Thoracic aorta (tissue), 2 donors: ENCODE measurements around the gene SMIM22. TPM values are rescaled to one million over a fixed set of nuclear protein-coding genes. Genes with fewer than 3 reads are reported as not detected.

Source experiments
- ATAC-seq: fragments of 150-250 bp; one replicate; pipeline ENCODE4 v1.8.0; 2017; ENCODE audit warnings: low read depth; ENCODE audit not compliant: insufficient number of reproducible peaks, low FRiP score
- DNase-seq: peaks from one replicate; pipeline ENCODE4 v3.0.0-alpha.2; 2020; ENCODE audit warnings: low spot score
- H3K27ac ChIP-seq, 2 donors: fragments of 200-600 bp; sonication (generic); 1 replicate in 1 of 2; 2 replicates in 1 of 2; pipeline ENCODE4 v1.5.1; 2016; ENCODE audit warnings: mild to moderate bottlenecking in 2 of 2, moderate library complexity in 2 of 2
- H3K27me3 ChIP-seq: fragments of 200-600 bp; sonication (generic); replicated peaks from 2 replicates; pipeline ENCODE4 v1.6.0; 2016; ENCODE audit warnings: mild to moderate bottlenecking; ENCODE audit not compliant: insufficient read depth
- H3K36me3 ChIP-seq: fragments of 200-600 bp; sonication (generic); one replicate; pipeline ENCODE4 v1.5.1; 2016
- H3K4me1 ChIP-seq, 2 donors: fragments of 200-600 bp; sonication (generic); 1 replicate in 1 of 2; 2 replicates in 1 of 2; pipeline versions ENCODE4 v1.5.1 to v1.6.0; 2016; ENCODE audit warnings: low read depth in 2 of 2, mild to moderate bottlenecking in 1 of 2; ENCODE audit not compliant: control insufficient read depth in 1 of 2
- H3K4me3 ChIP-seq: fragments of 200-600 bp; sonication (generic); 2 replicates; pipeline ENCODE4 v1.5.1; 2016; ENCODE audit warnings: mild to moderate bottlenecking
- H3K9me3 ChIP-seq: fragments of 200-600 bp; sonication (generic); 2 replicates; pipeline ENCODE4 v1.5.1; 2016
- total RNA-seq, 2 donors: library from RNA; depleted of rRNA; stranded (reverse); fragments of >200 nt; gene quantifications; one replicate each; pipeline versions ENCODE4 v1.1.0 to v1.2.3, GENCODE V29; 2016
- TF ChIP-seq, protein P1 (sequence below): fragments of 200-600 bp; sonication (generic); IDR thresholded peaks from one replicate; pipeline ENCODE4 v1.5.1; 2019; ENCODE audit warnings: antibody characterized with exemption

Gene SMIM22
- total RNA-seq, 2 donors from 2014 or later, result not detected

DNA sequence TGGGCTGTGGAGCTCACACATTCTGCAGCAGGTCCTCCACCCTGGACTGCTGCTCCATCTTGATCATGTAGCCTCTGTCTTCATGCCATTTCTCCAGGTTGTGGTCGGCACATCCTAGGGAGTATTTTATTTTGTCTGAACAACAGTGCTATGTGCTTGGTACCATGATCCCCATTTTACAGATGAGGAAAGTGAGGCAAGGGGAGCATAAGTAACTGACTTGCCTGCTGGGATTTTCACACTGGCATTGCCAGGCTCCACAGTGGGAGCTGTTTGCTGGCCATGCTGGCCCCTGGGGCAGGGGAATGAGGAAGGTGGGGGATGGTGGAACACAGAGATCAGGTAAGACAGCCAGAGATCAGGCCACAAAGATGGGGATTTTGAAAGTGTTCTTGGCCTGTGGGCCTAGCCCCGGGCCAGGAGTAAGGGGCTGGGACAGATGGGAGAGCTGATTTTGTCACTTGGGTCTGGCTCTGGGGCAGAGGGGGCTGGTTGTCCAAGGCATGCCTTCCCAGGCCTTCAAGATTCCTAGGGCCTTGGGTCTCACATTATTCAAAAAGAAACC lies 18.9 kb upstream of the SMIM22 start:
- no peak overlapping the region for H3K4me3 ChIP-seq
- DNase-seq (no peak), ATAC-seq (no peak)
- H3K27ac ChIP-seq, result no peak overlapping the region
- H3K27me3 ChIP-seq, result no peaks in the 10 kb centered on the region
- no peaks in the 10 kb centered on the region for H3K36me3 ChIP-seq
- no peaks in the 10 kb centered on the region for H3K9me3 ChIP-seq
- H3K4me1 ChIP-seq, result no peaks in the 10 kb centered on the region
- TF ChIP-seq, protein P1, sequence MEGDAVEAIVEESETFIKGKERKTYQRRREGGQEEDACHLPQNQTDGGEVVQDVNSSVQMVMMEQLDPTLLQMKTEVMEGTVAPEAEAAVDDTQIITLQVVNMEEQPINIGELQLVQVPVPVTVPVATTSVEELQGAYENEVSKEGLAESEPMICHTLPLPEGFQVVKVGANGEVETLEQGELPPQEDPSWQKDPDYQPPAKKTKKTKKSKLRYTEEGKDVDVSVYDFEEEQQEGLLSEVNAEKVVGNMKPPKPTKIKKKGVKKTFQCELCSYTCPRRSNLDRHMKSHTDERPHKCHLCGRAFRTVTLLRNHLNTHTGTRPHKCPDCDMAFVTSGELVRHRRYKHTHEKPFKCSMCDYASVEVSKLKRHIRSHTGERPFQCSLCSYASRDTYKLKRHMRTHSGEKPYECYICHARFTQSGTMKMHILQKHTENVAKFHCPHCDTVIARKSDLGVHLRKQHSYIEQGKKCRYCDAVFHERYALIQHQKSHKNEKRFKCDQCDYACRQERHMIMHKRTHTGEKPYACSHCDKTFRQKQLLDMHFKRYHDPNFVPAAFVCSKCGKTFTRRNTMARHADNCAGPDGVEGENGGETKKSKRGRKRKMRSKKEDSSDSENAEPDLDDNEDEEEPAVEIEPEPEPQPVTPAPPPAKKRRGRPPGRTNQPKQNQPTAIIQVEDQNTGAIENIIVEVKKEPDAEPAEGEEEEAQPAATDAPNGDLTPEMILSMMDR, result no peak

DNA sequence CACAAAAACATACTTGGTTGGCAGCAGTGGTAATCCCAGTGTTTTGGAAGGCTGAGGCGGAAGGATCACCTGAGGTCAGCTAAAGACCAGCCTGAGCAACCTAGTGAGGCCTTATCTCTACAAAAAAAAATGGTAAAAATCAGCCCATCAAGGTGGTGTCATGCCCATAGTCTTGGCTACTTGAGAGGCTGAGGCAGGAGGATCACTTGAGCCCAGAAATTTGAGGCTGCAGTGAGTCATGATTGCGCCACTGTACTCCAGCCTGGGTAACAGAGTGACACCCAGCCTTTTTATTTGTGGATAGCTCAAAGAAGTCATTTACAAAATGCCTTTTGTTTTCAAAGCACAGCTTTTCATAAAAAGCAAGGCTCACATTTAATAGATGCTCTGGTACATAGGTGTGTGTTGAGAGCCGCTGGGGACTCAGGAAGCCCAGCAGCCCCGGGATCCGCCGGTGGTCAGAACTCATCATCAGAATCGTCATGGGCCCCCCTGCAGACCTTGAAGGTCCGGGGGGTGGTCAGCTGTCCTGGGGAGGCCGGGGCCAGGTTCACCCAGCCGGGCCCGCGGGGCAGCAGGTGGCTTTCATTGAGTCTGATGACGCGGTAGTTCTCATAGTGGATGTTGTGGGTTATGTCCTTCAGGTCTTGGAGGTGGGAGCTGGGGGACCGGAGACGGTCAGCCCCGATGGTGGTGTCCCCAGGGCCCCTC lies 17.7 kb upstream of the SMIM22 start:
- no peak overlapping the region for H3K4me3 ChIP-seq
- no peaks in the 10 kb centered on the region for H3K36me3 ChIP-seq
- DNase-seq (no peak), ATAC-seq (no peak)
- TF ChIP-seq, protein P1, result no peak
- H3K4me1 ChIP-seq, result no peaks in the 10 kb centered on the region
- H3K27me3 ChIP-seq, result no peaks in the 10 kb centered on the region
- no peak overlapping the region for H3K27ac ChIP-seq
- H3K9me3 ChIP-seq, result no peaks in the 10 kb centered on the region

DNA sequence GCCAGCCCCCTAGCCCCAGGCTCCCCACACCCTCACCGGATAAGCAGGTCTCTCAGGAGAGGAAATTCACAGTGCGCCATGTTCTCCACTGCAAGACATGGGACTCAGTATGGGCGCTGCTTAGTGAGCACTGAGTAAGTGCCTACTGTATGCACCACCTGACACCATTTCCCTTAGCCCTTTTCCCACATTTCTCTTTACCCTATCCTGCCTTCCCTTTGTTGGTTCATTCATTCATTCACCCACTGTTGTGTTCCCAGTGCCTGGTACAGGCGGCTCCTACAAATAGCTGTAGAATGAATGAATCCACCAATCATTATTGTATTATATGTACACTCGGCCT lies 17.1 kb upstream of the SMIM22 start:
- Histone ChIP-seq H3K4me1 (no peaks in the 10 kb centered on the region), H3K36me3 (no peaks in the 10 kb centered on the region), H3K4me3 (no peak overlapping the region), H3K9me3 (no peaks in the 10 kb centered on the region), H3K27ac (no peak overlapping the region), H3K27me3 (no peaks in the 10 kb centered on the region)
- TF ChIP-seq, protein P1, result no peak
- DNase-seq, result no peak
- ATAC-seq, result no peak

DNA sequence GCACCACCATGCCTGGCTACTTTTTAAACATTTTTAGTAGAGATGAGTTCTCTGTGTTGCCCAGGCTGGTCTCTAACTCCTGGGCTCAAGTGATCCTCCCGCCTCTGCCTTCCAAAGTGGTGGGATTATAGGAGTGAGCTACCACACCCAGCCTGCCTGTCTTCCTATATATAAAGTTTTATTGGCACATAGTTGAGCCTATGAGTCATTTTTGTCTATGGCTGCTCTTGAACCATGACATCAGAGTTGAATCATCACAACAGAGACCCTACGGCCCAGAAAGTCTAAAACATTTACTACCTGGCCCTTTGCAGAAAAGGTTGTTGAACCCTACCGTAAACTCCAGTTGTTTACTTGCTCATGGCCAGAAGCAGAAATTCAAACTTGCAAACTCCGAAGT lies 14.9 kb upstream of the SMIM22 start:
- TF ChIP-seq, protein P1, result no peak
- no peak for DNase-seq
- Histone ChIP-seq H3K9me3 (no peaks in the 10 kb centered on the region), H3K4me3 (no peak overlapping the region), H3K4me1 (no peaks in the 10 kb centered on the region), H3K27me3 (no peaks in the 10 kb centered on the region), H3K27ac (no peak overlapping the region), H3K36me3 (no peaks in the 10 kb centered on the region)
- ATAC-seq, result no peak

DNA sequence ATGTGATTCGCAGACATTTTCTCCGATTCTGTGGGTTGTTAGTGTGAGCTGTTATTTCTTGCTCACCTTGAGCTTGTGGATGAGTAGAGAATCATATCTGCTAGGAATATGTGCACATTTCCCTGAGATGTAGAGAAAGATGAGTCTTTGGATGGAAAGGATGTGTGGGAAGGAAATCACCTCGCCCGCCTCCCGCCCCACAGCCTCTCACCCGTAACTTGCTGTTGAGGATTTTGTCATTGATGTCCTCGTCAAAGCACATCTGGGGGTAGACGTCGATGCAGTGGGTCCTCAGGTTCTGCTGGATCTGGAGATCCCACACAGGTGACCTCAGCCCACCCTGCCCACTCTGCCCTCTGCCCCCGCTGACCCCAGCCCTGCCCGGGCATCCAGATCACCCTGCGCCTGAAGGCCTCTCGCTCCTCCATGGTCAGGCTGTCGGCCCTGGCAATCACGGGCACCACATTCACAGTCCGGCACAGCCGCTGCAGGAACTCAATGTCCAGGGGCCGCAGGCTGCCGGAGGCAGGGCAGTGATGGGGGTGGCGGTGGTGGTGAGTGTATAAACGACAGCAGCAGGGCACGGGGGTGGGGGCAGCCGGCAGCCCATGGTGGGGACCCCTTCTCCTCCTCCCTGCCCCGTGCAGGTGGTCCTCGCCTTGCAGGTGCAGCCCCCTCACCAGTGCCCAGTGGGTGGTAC lies 11.8 kb upstream of the SMIM22 start:
- Histone ChIP-seq H3K36me3 (no peaks in the 10 kb centered on the region), H3K27me3 (no peaks in the 10 kb centered on the region), H3K4me1 (no peaks in the 10 kb centered on the region), H3K4me3 (no peak overlapping the region), H3K9me3 (no peaks in the 10 kb centered on the region), H3K27ac (no peak overlapping the region)
- no peak for DNase-seq
- ATAC-seq, result no peak
- TF ChIP-seq, protein P1, result no peak
